Ishikawa (cell line): ENCODE data around the gene PIP4K2A.

ENCODE experiments used
- CEBPB ChIP-seq: IDR thresholded peaks from 2 replicates; pipeline ENCODE4 v1.6.1; 2012
- EGR1 ChIP-seq: IDR thresholded peaks from 2 replicates; pipeline ENCODE4 v1.6.1; 2012
- EP300 ChIP-seq: IDR thresholded peaks from 2 replicates; pipeline ENCODE4 v1.6.1; 2012; ENCODE audit warnings: borderline replicate concordance
- FOXM1 ChIP-seq: IDR thresholded peaks from 2 replicates; pipeline ENCODE4 v1.6.1; 2012; ENCODE audit warnings: low read depth, borderline replicate concordance
- NFIC ChIP-seq: IDR thresholded peaks from 2 replicates; pipeline ENCODE4 v1.6.1; 2012
- RAD21 ChIP-seq: IDR thresholded peaks from 2 replicates; pipeline ENCODE4 v1.6.1; 2012; ENCODE audit warnings: low read depth
- TAF1 ChIP-seq: IDR thresholded peaks from 2 replicates; pipeline ENCODE4 v1.6.1; 2012; ENCODE audit warnings: low read depth, mild to moderate bottlenecking
- TEAD4 ChIP-seq: IDR thresholded peaks from 2 replicates; pipeline ENCODE4 v1.6.1; 2012
- YY1 ChIP-seq: IDR thresholded peaks from 2 replicates; pipeline ENCODE4 v1.6.1; 2012; ENCODE audit warnings: low read depth
- TF ChIP-seq, protein P1 (sequence below): IDR thresholded peaks from 2 replicates; pipeline ENCODE4 v1.6.1; 2012
- TF ChIP-seq, protein P2 (sequence below): IDR thresholded peaks from 2 replicates; pipeline ENCODE4 v1.6.1; 2012; ENCODE audit warnings: low read depth, mild to moderate bottlenecking
- TF ChIP-seq, protein P3 (sequence below): IDR thresholded peaks from 2 replicates; pipeline ENCODE4 v1.6.1; 2012

DNA sequence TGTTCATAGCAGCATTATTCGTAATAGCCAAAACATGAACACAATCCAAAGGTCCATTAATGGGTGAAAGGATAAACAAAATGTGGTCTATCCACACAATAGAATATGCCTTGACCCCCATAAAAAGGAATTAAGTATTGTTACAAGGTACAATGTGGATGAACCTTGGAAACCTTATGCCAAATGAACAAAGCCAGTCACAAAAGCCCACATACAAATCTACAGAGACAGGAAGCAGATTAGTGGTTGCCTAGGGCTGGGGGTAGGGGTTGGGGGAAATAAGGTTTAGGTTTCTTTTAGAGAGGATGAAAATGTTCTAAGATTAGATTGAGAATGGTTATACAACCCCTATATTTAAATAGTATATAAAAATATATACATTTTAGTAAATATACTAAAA, 34.8 kb downstream of the PIP4K2A start:
- TF ChIP-seq EP300 (no peak), TEAD4 (no peak), NFIC (no peak), EGR1 (no peak), TAF1 (no peak), YY1 (no peak), FOXM1 (no peak), RAD21 (no peak), CEBPB (no peak)
- TF ChIP-seq, protein P1, sequence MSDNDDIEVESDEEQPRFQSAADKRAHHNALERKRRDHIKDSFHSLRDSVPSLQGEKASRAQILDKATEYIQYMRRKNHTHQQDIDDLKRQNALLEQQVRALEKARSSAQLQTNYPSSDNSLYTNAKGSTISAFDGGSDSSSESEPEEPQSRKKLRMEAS, result no peak
- TF ChIP-seq, protein P2, sequence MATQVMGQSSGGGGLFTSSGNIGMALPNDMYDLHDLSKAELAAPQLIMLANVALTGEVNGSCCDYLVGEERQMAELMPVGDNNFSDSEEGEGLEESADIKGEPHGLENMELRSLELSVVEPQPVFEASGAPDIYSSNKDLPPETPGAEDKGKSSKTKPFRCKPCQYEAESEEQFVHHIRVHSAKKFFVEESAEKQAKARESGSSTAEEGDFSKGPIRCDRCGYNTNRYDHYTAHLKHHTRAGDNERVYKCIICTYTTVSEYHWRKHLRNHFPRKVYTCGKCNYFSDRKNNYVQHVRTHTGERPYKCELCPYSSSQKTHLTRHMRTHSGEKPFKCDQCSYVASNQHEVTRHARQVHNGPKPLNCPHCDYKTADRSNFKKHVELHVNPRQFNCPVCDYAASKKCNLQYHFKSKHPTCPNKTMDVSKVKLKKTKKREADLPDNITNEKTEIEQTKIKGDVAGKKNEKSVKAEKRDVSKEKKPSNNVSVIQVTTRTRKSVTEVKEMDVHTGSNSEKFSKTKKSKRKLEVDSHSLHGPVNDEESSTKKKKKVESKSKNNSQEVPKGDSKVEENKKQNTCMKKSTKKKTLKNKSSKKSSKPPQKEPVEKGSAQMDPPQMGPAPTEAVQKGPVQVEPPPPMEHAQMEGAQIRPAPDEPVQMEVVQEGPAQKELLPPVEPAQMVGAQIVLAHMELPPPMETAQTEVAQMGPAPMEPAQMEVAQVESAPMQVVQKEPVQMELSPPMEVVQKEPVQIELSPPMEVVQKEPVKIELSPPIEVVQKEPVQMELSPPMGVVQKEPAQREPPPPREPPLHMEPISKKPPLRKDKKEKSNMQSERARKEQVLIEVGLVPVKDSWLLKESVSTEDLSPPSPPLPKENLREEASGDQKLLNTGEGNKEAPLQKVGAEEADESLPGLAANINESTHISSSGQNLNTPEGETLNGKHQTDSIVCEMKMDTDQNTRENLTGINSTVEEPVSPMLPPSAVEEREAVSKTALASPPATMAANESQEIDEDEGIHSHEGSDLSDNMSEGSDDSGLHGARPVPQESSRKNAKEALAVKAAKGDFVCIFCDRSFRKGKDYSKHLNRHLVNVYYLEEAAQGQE, result no peak
- TF ChIP-seq, protein P3, sequence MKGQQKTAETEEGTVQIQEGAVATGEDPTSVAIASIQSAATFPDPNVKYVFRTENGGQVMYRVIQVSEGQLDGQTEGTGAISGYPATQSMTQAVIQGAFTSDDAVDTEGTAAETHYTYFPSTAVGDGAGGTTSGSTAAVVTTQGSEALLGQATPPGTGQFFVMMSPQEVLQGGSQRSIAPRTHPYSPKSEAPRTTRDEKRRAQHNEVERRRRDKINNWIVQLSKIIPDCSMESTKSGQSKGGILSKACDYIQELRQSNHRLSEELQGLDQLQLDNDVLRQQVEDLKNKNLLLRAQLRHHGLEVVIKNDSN, result no peak
